ENCODE results near the gene FHOD3.

The FHOD3 gene

DNA sequence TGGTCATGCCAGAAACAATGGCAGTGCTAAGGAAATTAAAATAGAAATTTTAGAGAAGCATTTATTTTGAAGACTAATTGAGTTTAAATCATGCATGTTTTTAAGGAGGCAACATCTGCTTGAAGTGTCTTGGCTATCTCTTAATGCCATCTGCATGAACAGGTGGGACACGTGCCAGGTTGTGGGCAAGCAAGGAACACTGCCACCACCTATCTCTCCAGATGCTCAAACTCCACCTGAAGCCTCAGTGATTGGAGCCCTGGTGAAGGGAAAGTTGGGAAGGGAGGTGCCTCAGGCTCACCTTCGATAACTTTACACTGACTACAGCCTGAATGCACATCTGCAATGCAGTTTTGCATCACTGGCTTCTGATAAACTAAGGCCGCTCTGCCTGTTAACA, 439.8 kb downstream of the FHOD3 start:
- H3K9ac ChIP-seq (ENCODE audit: low read depth, low read length), result no peak overlapping the region
- H3K36me3 ChIP-seq (ENCODE audit: insufficient read depth, low read length), result peaks cover 11% of the 10 kb centered on the region; the same call in 1 of the 2 replicates
- no peaks in the 10 kb centered on the region for H3K27me3 ChIP-seq (ENCODE audit: insufficient read depth, low read length)
- no peak overlapping the region for H3K27ac ChIP-seq (ENCODE audit: low read depth, low read length)
- no peaks in the 10 kb centered on the region for H3K4me1 ChIP-seq (ENCODE audit: insufficient read depth, low read length)
- WGBS, result 98% methylated on average over 3 of the region's 3 CpGs
- H3K4me3 ChIP-seq (ENCODE audit: low read length), result no peak overlapping the region
- peaks cover 7% of the 10 kb centered on the region; the same call in 1 of the 2 replicates for H3K9me3 ChIP-seq (ENCODE audit: insufficient read depth, low read depth, low read length)

DNA sequence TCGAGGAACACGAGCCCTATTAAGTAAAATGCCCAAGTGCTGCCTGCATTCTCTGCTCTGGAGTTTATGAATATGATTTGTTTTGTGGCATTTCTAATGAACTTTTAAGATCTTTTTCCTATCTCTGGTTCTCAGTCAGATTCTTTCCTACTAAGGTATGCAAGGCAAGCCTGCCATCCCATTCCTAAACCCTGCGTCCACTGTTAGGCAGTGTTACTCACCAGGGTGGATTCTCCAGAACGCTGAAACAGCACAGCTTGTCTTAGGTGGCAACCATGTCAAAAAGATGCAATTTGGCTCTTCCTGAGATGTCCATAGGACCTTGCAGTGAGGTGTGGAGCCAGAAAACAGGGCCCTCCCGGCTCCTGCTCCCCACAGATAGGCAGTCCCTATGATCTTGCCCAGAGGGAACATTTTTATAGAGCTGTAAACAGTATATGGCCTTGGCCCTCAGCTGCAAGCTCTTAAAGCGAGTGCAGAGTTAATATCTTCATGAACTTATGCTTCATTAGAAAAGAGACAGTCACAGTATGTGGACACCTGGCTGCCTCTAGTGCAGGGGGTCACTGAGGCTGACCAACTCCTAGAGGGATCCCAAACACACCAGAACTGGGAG, 446.9 kb downstream of the FHOD3 start:
- no peak overlapping the region for H3K27ac ChIP-seq (ENCODE audit: low read depth, low read length)
- WGBS, result 96% methylated on average over 6 of the region's 6 CpGs

DNA sequence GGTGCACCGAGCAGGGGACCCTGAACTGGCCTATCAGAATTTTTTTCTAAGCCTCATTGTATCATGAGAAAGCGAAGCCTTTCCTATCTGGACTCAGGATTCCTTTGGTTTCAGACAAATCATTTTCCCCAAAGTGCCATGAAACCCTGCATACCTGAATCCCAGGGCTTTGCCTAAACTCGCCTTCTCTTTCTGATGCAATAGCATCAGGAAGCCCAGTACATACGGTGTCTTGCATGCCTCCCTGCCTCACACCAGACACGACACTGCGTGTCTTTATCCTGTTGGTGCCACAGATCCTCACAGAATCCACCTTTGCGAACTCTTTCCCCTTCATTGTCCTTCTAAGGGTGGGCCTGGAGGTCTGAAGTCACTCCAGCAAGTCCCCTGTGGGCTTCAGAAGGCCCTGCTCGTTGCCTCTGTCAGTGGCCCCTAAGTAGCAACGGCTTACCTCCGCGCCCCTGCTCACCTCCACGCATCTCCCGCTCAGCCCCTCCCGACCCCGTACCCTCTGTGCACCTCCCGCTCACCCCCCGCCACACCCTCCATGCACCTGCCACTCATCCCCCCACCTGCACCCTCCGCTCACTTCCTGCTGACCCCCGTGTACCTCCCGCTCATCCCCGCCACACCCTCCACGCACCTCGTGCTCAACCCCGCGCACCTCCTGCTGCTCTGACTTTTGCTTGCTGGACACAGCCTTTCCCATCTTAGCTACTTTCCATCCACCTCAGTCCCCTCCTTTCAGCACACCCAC, 447.9 kb downstream of the FHOD3 start:
- Histone ChIP-seq H3K4me1 (ENCODE audit: insufficient read depth, low read length) (no peaks in the 10 kb centered on the region), H3K27me3 (ENCODE audit: insufficient read depth, low read length) (no peaks in the 10 kb centered on the region), H3K27ac (ENCODE audit: low read depth, low read length) (no peak overlapping the region), H3K9me3 (ENCODE audit: insufficient read depth, low read depth, low read length) (no peaks in the 10 kb centered on the region), H3K4me3 (ENCODE audit: low read length) (no peak overlapping the region), H3K36me3 (ENCODE audit: insufficient read depth, low read length) (peaks cover 10% of the 10 kb centered on the region; the same call in 1 of the 2 replicates), H3K9ac (ENCODE audit: low read depth, low read length) (no peak overlapping the region)
- WGBS, result 93% methylated on average over 25 of the region's 25 CpGs

More for the DNA sequence above, 446.9 kb downstream of the FHOD3 start:
- Histone ChIP-seq H3K36me3 (ENCODE audit: insufficient read depth, low read length) (peaks cover 10% of the 10 kb centered on the region; the same call in 1 of the 2 replicates), H3K4me1 (ENCODE audit: insufficient read depth, low read length) (no peaks in the 10 kb centered on the region), H3K9me3 (ENCODE audit: insufficient read depth, low read depth, low read length) (no peaks in the 10 kb centered on the region), H3K4me3 (ENCODE audit: low read length) (no peak overlapping the region), H3K9ac (ENCODE audit: low read depth, low read length) (no peak overlapping the region), H3K27me3 (ENCODE audit: insufficient read depth, low read length) (no peaks in the 10 kb centered on the region)

DNA sequence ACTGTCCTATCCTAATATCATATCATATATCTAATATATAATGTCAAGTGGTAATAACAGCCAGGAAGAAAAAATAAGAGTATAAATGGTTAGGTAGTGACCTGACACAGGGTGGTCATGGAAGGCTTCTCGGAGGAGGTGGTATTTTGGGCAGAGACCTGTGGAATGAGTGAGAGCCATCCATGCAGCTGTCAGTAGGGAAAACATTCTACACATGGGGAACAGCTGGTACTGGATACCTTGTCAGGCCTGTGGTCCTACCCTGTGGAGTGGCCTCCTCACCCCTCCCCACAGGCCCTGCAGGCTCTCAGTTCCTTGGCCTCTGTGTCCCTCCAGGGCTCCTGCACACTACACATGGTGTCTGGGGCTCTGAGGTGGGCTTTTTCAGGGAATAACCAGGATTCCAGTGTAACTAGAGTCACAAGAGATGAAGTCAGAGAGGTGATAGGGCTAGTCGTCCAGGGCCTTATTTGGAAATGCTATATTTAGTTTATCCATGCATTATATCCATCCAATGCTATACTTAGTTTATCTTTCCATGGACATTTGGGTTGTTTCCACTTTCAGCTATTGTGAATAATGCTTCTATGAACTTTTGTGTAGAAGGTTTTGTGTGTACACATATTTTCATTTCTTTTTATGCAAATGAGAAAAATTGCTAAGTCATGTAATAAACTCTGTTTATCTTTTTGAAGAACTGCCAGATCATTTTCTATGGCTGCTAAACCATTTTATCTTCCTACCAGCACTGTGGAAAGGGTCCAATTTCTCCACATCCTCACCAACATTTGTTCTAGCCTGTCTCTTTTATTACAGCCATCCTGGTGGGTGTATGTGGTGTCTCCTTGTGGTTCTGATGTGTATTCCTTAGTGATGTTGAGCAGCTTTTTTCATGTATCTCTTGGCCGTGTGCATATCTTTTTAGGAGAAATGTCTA, 455.7 kb downstream of the FHOD3 start:
- H3K9me3 ChIP-seq (ENCODE audit: insufficient read depth, low read depth, low read length), result no peaks in the 10 kb centered on the region
- H3K4me1 ChIP-seq (ENCODE audit: insufficient read depth, low read length), result no peaks in the 10 kb centered on the region
- no peak overlapping the region for H3K9ac ChIP-seq (ENCODE audit: low read depth, low read length)
- 91% methylated on average over 1 of the region's 3 CpGs for WGBS
- H3K4me3 ChIP-seq (ENCODE audit: low read length), result no peak overlapping the region
- H3K27ac ChIP-seq (ENCODE audit: low read depth, low read length), result no peak overlapping the region
- no peaks in the 10 kb centered on the region for H3K27me3 ChIP-seq (ENCODE audit: insufficient read depth, low read length)
- H3K36me3 ChIP-seq (ENCODE audit: insufficient read depth, low read length), result no peaks in the 10 kb centered on the region

DNA sequence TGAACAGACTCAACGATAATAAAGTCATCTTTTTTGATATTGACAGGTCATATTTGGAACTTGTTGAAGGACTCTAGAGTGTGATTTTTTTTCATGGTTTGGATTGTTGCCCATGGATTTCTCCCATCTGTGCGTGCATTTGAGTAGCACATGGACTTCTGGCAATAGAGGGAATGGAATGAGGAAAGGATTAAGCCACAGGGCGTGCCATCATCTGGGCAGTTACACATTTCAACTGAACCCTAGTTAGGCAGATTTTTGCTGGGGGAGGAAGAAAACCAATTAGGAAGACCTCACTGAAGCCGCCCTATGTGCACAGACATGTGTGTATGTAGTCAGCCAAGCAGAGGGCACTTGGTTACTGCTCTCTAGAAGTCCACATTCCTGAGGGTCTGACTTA, 458.7 kb downstream of the FHOD3 start:
- H3K9ac ChIP-seq (ENCODE audit: low read depth, low read length), result no peak overlapping the region
- no peaks in the 10 kb centered on the region for H3K36me3 ChIP-seq (ENCODE audit: insufficient read depth, low read length)
- WGBS, result 94% methylated on average over 4 of the region's 4 CpGs
- no peaks in the 10 kb centered on the region for H3K27me3 ChIP-seq (ENCODE audit: insufficient read depth, low read length)
- no peaks in the 10 kb centered on the region for H3K9me3 ChIP-seq (ENCODE audit: insufficient read depth, low read depth, low read length)
- H3K4me3 ChIP-seq (ENCODE audit: low read length), result no peak overlapping the region
- no peaks in the 10 kb centered on the region for H3K4me1 ChIP-seq (ENCODE audit: insufficient read depth, low read length)
- H3K27ac ChIP-seq (ENCODE audit: low read depth, low read length), result no peak overlapping the region

DNA sequence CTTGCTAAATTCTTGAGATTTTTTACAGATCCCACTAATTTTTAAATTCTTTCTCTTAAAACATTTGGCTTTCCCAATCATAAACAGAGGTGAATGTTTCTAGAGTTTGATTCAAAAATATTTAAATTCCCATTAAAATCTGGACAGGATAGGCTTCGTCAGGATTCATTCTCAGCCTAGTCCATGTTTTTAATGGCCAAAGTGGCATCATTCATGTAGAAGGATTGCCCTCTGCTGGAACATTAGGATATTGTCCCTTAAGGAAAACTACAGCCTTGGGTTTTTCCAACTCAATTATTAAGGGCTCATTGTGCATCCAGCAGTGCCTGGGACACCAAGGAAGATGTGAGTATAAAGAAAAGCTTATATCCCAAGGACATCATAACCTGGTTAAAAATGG, 459.6 kb downstream of the FHOD3 start:
- Histone ChIP-seq H3K27me3 (ENCODE audit: insufficient read depth, low read length) (no peaks in the 10 kb centered on the region), H3K27ac (ENCODE audit: low read depth, low read length) (no peak overlapping the region), H3K9me3 (ENCODE audit: insufficient read depth, low read depth, low read length) (no peaks in the 10 kb centered on the region), H3K36me3 (ENCODE audit: insufficient read depth, low read length) (no peaks in the 10 kb centered on the region), H3K4me3 (ENCODE audit: low read length) (no peak overlapping the region), H3K4me1 (ENCODE audit: insufficient read depth, low read length) (no peaks in the 10 kb centered on the region), H3K9ac (ENCODE audit: low read depth, low read length) (no peak overlapping the region)
- 69% methylated on average over 1 of the region's 1 CpG for WGBS

DNA sequence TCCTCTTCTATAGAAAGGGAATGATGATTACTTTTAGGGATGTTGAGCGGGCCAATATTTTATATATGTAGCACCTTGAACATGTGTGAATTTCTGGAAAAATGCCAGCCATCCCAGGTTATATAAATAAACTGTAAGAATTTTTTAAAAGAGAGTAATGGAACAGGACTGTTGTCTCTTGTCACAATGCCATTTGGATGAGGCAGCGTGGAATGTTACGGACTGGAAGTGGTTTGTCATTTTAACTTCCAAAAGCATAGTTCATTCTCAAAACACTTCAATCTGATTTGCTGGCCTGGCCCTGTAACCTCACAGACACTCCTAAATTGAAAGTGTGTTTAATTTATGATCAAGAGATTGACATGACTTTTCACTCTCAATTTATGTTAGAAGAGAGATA, 460.5 kb downstream of the FHOD3 start:
- Histone ChIP-seq H3K9me3 (ENCODE audit: insufficient read depth, low read depth, low read length) (no peaks in the 10 kb centered on the region), H3K27ac (ENCODE audit: low read depth, low read length) (no peak overlapping the region), H3K9ac (ENCODE audit: low read depth, low read length) (no peak overlapping the region), H3K36me3 (ENCODE audit: insufficient read depth, low read length) (peaks cover 2% of the 10 kb centered on the region; the same call in 1 of the 2 replicates), H3K4me3 (ENCODE audit: low read length) (no peak overlapping the region), H3K4me1 (ENCODE audit: insufficient read depth, low read length) (no peaks in the 10 kb centered on the region), H3K27me3 (ENCODE audit: insufficient read depth, low read length) (no peaks in the 10 kb centered on the region)
- 97% methylated on average over 3 of the region's 3 CpGs for WGBS

DNA sequence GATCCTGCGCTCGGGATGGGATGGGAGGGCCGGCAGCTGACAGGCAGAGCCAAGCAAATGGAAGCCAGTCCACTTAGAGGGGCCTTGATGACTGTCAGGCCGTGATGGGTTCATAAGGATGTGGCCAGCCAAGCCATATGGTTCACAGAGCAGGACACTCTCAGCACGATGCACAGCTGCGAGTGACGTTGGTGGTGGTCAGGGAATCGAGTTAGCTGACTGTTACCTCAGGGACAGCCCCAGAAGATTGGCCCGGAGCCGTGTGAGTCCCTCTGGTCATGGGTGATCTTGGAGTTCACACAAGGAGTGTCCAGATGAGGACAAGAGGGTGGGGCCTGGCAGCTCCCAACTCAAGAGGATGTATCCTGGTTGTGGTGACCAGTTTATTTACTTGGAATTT, 461.1 kb downstream of the FHOD3 start:
- no peaks in the 10 kb centered on the region for H3K9me3 ChIP-seq (ENCODE audit: insufficient read depth, low read depth, low read length)

DNA sequence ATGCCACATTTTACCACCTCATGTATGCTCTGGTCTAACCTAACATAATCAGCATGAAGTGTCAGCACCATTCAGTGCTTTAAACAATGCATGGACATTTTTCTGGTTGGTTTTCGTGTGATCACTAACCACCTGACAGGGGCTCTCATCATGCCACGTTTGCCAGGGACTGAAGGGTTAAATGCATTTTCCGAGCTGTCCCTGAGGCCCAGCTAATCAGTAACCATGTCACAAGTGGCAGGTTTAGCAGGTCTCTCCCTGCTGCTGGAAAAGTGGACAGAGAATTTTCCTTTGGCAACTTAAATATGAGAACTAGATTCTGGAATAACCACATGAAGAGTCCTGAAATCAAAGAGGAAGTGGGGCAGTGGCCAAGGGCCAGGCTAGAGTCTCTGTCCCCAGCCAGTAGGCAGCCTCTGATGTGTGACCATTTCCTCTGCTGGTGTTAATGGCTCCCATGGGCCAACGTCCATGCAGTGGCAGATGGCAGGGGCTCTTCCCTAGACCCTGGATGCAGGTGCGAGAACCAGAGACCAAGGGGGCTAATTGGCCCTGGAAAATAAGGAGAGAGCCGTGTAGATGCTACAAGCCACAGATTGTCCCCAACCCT, 461.8 kb downstream of the FHOD3 start:
- WGBS, result 84% methylated on average over 6 of the region's 6 CpGs
- no peak overlapping the region for H3K4me3 ChIP-seq (ENCODE audit: low read length)

More for the DNA sequence above, 461.1 kb downstream of the FHOD3 start:
- no peaks in the 10 kb centered on the region for H3K4me1 ChIP-seq (ENCODE audit: insufficient read depth, low read length)
- H3K27ac ChIP-seq (ENCODE audit: low read depth, low read length), result no peak overlapping the region
- peaks cover 3% of the 10 kb centered on the region; the same call in 1 of the 2 replicates for H3K36me3 ChIP-seq (ENCODE audit: insufficient read depth, low read length)
- WGBS, result 94% methylated on average over 10 of the region's 10 CpGs
- no peak overlapping the region for H3K9ac ChIP-seq (ENCODE audit: low read depth, low read length)
- H3K4me3 ChIP-seq (ENCODE audit: low read length), result no peak overlapping the region
- no peaks in the 10 kb centered on the region for H3K27me3 ChIP-seq (ENCODE audit: insufficient read depth, low read length)

DNA sequence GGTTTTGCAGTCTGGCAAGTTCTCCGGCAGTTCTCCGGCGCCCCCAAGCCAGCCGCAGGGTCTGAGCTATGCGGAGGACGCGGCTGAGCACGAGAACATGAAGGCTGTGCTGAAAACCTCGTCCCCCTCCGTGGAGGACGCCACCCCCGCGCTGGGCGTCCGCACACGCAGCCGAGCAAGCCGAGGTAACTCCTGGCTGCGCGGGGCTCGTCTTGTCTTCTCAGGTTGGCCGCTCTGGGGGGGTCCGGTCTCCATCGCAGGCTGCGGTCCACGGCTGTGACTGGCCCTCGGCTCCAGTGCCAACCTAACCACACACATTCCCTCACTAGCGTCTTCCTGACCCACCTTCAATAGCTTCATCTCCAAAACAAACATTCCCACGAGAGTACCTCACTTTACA, 463.1 kb downstream of the FHOD3 start:
- Histone ChIP-seq H3K9me3 (ENCODE audit: insufficient read depth, low read depth, low read length) (no peaks in the 10 kb centered on the region), H3K36me3 (ENCODE audit: insufficient read depth, low read length) (peaks cover 3% of the 10 kb centered on the region; the same call in 1 of the 2 replicates), H3K4me1 (ENCODE audit: insufficient read depth, low read length) (no peaks in the 10 kb centered on the region), H3K9ac (ENCODE audit: low read depth, low read length) (no peak overlapping the region), H3K4me3 (ENCODE audit: low read length) (no peak overlapping the region), H3K27ac (ENCODE audit: low read depth, low read length) (no peak overlapping the region), H3K27me3 (ENCODE audit: insufficient read depth, low read length) (no peaks in the 10 kb centered on the region)
- 96% methylated on average over 29 of the region's 29 CpGs for WGBS

More for the DNA sequence above, 461.8 kb downstream of the FHOD3 start:
- Histone ChIP-seq H3K9ac (ENCODE audit: low read depth, low read length) (no peak overlapping the region), H3K4me1 (ENCODE audit: insufficient read depth, low read length) (no peaks in the 10 kb centered on the region), H3K36me3 (ENCODE audit: insufficient read depth, low read length) (peaks cover 3% of the 10 kb centered on the region; the same call in 1 of the 2 replicates), H3K27me3 (ENCODE audit: insufficient read depth, low read length) (no peaks in the 10 kb centered on the region), H3K27ac (ENCODE audit: low read depth, low read length) (no peak overlapping the region), H3K9me3 (ENCODE audit: insufficient read depth, low read depth, low read length) (no peaks in the 10 kb centered on the region)

Measured in HUES64 (cell line).